Limb (tissue), 2 donors: ENCODE measurements around the gene UAP1L1.

Experiments
- DNase-seq, 2 donors: peaks; one replicate each; pipeline ENCODE4 v3.0.0-alpha.2; 2016; ENCODE audit errors: extremely low spot score in 2 of 2

The UAP1L1 gene

DNA sequence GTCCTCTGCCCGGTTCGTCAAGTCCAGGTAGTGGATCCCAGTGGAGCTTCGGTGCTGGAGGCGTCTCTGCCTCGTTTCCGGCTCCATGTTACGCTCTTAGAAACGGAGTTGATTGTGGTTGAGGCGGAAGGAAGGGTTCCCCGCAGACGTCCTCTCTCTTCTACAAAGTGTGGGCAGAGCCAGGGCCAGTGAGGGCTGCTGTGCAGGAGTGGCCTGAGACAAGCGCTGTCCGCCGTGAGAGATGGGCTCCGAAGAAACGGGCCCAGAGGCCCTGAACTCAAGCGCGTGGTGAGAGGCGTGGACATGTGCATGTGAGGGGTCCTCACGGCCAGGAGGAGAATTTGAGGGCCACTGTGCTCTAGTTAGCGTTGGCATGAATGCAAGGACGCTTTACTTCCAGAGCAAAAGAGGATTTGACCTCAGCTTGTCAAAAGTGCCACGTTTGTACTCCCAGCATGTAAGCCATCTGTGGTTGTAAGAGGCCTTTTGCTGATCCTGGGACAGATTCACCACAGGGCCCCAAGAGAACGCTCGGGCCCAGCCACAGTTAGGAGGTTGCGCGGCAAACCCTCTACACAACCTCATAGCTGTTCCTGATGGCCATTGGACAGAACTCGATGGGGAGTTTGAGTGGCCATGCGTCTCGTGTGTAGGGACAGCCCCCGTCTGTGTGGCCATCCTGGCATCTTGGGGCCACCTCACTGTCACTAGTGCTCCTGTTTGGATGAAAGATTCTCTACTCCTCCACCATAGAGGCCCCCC is 19.6 kb downstream of the UAP1L1 start:
- no peak for DNase-seq

DNA sequence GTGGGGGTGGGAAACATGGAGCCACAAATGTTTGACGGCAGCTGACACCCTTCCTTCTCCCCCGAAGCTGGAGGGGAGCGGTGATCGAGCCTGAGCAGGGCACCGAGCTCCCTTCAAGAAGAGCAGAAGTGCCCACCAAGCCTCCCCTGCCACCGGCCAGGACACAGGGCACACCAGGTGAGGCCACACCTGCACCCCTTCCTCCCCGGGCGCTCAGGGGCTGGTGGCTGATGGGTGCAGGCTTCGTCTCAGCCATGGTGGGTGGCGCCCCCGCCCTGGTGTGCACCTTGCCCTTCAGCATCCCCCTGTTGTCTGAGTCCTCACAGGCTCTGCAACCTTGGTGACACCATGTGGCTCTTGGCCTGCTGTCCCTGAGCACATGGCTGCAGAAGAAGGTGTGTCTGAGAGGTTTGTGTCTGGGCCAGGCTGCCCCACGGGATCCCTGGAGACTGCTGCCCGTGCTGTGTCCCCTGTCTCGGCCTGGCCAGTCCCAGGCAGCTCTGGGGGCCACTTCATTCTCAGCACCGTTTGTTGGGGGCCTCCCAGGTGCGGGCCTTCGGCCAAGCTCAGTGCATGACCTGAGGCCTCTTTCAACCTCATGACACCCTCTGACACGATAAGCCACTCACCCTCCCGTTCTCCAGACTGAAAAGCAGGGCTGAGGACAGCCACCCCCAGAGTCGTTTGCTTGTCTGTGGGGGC is 20.6 kb downstream of the UAP1L1 start:
- no peak for DNase-seq

DNA sequence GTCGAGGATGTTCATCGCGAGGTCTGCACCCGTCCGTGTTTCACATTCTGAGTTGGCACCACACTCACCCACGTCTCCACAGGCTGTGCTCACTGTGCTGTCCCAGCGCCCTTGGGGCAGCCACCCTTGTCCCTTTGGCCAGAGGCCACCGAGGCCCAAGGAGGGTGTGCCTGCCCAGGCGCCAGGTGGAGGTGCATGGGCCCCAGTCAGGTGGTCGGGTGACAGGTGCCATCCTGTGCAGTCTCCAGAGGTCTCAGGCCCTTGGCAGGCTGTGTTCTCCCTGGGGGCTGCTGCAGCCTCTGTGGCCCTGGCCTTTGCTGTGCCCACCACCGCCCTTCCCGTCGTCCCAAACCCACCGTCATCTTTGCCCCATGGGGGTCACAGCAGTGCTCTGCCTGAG is 21.9 kb downstream of the UAP1L1 start:
- DNase-seq = no peak

DNA sequence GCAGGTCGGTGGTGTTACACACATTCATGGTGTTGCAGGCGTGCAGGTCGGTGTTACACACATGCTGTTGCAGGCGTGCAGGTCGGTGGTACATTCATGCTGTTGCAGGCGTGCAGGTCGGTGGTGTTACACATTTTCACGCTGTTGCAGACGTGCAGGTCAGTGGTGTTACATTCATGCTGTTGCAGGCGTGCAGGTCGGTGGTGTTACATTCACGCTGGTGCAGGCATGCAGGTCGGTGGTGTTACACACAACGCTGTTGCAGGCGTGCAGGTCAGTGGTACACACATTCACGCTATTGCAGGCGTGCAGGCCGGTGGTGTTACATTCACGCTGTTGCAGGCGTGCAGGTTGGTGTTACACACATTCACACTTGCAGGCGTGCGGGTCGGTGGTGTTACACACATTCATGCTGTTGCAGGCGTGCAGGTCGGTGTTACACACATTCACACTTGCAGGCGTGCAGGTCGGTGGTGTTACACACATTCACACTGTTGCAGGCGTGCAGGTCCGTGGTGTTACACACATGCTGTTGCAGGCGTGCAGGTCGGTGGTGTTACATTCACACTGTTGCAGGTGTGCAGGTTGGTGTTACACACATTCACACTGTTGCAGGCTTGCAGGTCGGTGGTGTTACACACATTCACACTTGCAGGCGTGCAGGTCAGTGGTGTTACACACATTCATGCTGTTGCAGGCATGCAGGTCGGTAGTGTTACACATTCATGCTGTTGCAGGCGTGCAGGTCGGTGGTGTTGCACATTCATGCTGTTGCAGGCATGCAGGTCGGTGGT is 26.1 kb downstream of the UAP1L1 start:
- no peak for DNase-seq

DNA sequence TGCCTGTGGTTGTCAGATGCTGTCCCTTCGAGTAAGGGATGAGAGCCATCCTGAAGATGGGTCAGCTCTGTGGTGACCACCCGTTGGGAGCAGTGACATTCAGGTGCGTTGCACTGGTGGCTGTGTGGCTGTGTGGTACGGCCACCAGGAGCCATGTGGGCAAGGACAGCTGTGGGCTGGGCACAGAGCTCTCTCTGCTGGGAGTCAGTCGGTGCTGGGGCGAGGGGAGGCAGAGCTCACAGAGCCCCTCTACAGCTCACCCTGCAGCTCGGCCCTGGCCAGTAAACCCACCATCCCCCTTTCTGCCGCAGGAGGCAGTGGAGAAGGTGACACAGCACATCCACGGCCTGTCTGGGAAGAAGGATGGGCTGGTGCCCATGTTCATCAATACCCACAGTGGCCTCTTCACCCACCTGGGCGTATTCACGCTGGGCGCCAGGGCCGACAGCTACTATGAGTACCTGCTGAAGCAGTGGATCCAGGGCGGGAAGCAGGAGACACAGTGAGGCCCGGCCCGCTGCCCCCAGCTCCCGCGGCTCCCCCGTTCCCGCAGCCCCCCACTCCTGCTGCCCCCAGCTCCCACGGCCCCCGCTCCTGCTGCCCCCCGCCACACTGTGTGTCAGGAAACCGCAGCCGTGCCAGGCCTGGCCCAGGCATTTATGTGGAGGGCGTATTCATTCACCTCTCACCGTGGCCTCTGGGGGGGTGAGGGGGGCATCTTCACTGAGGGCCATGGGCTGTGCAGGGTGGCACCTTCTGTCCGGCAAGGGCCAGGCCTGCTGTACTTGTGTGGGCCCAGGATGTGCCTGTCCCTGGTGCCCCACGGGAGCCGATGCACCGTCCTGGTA is 28.7 kb downstream of the UAP1L1 start:
- DNase-seq = no peak

DNA sequence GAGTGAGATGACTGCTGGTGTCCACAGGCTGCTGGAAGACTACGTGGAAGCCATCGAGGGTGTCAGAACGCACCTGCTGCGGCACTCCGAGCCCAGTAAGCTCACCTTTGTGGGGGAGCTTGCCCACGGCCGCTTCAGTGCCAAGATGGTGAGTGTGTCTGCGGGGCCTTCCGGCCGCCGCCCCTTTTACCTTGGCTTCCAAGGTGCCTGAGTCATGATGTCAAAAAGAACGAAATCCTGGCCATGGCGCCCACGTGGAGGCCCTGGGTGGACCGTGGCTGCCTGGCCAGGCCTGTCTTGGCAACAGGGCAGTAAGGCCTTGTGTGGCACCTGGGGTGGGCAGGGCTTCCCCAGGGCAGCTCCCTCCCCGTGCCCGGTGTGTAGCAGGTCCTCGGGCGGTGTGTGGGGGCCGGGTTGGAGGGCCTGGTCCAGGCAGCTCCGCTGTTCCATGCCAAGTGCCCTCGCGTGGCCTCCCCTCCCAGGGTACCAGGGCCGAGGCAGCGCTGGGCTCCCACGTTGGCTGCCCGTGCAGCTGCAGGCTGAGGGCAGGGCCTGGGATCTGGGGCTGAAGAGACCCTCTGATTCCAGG is 29.4 kb downstream of the UAP1L1 start:
- DNase-seq = no peak

DNA sequence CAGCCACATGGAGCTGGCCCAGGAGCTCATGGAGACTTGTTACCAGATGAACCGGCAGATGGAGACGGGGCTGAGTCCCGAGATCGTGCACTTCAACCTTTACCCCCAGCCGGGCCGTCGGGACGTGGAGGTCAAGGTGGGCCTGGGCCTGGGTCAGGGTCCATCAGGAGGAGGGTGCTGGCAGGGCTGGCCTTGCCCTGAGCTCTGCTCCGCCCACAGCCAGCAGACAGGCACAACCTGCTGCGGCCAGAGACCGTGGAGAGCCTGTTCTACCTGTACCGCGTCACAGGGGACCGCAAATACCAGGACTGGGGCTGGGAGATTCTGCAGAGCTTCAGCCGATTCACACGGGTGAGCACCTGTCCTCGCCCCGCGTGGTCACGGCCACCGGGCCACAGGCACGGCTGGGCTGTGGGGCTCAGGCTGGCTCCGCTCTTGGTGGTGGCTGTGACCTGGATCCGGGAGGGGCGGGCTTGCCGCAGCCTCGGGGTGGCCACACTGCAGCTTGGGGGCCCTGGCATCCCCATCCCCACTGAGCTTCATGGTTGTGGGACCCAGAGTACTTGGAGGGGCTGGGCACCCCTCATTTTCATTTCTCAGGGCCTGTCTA is 30.1 kb downstream of the UAP1L1 start:
- no peak for DNase-seq

DNA sequence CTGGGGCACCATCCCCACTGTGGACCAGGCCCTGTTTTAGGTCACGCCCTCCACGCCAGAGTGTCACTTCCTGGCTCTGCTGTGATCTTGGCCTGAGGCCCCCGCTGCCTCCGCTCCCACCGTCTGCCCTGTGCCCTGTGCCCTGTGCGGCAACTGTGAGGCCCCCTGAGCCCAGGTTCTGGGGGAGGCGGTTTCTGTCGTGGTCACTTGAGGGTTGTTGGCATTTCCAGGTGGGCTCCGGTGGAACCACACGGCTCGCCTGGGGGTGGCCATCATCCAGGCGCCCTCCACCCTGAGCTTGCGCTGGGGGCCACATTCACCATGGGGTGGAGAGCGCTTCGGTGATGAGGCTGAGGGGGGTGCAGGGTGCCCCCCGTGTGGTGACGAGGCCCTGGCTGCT is 30.7 kb downstream of the UAP1L1 start:
- DNase-seq = no peak

DNA sequence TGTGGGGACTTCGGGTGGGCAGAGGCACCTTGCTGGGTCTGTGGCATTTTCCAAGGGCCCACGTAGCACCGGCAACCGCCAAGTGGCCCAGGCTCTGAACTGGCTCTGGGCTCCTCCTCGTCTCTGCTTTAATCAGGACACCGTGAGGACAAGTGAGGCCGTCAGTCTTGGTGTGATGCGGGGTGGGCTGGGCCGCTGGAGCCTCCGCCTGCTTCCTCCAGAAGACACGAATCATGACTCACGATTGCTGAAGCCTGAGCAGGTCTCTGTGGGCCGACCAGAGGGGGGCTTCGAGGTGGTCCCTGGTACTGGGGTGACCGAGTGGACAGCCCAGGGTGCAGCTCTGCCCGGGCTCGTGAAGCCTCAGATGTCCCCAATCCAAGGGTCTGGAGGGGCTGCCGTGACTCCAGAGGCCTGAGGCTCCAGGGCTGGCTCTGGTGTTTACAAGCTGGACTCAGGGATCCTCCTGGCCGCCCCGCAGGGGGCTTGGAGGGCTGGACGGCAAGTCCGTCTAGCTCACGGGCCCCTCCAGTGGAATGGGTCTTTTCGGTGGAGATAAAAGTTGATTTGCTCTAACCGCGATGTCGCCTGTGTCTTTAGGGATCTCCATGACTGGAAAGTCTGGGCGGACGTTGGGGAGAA is 31.4 kb downstream of the UAP1L1 start:
- DNase-seq = no peak

DNA sequence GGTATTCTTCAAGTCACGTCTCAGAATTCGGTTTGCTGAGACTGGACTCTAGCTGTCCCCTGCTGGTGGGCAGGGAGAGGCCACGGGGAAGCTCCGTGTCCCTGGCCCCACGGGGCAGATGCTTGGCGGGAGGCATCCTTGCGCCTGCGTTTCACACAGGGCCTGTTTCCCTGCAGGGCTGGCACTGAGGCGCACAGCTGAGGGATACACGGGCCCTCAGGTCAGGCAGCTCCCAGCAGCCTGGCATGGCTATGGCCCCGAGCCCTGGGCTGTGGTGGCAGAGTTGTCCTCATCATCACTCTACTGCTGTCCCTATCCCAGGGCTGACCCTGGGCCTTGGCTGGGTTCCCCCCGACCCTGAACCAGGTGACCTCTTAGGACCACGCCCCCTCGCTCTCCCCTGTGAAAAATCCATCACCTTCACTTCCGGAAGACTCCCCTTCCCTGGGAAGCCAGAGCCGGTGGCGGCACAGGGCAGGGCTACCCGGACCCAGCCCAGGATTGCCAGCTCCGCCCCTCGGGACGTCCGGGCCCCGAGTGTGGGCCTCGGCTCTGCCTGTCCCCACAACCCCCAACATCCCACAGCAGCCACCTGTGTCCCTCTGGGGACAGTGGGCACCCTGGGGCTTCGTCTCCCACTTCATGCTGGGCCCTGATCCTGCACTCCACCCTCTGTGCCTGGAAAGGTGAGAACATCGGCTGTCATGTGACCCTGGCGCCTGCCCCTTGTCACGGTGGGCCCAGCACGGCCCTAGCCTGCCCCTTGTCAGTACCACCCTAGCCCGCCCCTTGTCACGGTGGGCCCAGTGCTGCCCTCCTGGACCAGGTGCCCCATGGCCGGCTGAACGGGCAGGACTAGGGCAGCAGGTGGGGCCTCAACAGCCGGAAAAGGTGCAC is 32.2 kb downstream of the UAP1L1 start:
- no peak for DNase-seq

DNA sequence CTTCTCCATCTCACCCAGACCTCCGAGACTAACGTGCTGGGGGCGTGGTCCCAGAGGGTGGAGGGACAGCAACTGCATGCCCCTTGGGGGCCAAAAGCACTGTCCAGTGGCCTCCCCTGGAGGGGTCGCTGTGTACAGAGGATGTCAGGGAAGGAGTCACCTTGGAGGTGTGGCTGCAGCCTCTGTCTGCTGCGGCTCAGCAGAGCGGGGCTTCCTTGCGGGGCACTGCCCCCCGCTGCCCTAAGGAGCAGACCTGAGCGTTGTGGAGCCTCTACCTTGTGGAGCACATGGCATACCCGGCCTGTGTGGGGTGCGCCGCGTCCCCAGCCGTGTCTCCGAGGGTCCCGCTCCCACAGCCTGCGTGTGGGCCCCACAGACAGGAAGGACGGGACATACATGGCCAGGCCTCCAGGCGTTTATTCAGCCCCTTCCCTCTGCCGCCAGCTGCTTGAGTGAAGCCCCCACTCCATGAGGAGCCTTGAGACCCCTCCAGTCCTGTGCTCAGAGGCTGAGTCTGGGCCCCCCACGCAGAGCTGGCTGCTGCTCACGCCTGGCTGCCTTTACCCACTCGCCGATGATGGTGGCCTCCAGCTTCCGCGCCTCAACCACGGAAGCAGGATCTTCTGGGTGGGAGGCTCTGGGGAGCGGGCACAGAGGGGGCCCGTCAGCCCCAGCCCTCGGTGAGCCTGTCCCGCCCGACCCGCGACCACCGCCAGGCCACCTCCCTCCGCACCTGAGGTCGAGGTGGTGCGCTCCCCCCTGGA is 33.0 kb downstream of the UAP1L1 start:
- no peak for DNase-seq

DNA sequence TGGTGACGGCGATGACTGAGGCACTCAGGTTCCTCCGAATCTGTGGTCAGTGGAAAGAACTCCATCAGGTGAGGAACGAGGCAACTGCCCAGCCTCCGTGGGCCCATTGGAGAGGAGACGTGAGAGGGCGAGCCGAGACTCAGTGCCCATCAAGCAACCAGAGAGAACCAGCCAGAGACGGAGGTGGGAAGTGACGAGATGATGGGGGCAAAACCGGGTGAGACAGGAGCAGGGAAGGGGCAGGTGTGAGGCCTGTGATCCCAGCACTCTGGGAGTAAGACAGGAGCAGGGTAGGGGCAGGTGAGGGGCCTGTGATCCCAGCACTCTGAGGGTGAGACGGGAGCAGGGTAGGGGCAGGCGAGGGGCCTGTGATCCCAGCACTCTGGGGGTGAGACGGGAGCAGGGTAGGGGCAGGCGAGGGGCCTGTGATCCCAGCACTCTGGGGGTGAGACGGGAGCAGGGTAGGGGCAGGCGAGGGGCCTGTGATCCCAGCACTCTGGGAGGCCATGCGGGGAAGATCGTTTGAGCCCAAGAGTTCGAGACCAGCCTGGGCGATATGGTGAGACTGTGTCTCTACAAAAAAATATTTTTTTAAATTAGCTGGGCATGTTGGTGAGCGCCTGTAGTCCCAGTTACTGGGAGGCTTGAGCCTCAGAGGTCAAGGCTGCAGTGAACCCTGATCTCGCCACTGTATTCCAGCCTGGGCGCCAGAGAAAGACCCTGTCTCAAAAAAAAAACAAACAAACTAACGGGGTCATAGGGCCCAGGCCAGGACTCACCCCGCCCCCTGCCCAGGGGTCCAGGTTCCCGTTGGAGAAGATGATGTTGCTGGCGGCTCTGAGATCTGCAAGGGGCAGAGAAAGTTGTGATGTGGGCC is 33.8 kb downstream of the UAP1L1 start:
- DNase-seq = no peak

DNA sequence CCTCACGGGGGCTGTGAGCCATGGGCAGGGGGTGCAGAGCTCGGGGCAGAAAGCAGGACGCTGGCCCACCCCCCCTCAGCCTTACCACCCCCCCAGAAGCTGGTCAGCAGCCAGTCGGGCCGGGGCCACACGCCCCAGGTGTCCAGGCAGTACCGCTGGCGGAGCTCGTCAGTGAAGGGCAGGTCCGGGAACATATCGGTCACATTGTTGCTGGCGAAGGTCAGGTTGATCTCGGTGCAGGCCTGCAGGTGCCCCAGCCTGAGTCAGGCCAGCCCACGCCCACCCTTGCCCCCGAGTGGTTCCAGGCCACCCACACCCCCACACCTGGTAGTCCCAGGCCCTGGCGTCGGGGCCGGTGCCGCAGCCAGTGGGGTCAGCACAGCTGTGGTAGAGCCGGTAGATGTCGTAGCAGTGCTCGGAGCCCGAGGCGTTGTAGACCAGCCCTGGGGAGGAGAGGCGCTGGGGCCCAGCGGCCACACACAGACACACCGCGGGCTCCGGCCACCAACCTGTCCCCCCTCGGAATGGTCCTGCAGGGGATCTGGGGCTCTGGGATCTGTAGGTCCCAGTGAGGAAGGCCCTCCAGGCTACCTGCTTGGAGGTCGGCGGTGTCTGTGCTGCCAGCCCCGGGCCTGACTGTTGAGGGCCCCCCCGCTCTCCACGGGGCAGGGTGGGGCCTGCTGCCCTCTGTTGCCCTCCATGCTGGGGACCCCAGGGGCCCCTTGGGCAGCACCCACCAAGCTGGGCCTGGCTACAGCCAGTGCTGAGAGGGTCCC is 34.7 kb downstream of the UAP1L1 start:
- DNase-seq = no peak

DNA sequence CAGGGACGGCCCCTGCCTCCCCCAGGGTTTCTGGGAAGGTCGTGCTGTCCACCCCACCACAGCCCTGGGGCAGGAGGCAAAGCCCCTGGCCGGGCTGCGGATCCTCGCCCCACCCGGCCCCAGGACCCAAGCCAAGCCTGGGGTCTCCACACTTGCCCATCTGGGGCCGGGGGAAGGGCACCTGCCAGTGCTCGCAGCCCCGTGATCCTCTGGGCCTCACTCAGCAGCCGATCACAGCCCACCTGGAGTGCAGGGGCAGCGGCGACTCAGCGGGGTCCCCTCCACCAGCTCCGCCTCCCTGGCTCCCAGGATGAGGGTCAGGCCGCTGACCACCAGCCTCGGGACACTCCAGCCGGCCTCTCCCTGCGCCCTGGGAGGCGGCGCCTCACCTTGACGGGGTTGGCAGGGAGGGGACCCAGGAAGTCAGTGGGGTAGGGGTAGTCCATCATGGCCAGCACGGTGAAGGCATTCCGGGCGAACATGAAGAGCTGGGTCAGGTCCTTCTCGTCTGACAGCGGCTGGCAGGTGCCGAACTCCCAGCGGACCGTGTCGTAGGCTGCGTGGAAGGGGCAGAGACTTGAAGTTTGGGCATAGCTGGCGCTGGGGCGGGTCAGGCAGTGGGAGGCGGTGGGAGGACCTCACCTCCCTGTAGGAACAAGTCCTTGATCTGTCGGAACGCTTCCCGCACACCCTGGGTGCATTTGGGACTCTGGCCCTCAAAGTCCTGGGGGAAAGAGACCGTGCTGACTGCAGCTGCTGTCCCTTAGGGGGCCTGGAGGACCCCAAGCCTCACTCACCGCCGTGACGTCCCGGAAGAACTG is 35.5 kb downstream of the UAP1L1 start:
- DNase-seq = no peak

DNA sequence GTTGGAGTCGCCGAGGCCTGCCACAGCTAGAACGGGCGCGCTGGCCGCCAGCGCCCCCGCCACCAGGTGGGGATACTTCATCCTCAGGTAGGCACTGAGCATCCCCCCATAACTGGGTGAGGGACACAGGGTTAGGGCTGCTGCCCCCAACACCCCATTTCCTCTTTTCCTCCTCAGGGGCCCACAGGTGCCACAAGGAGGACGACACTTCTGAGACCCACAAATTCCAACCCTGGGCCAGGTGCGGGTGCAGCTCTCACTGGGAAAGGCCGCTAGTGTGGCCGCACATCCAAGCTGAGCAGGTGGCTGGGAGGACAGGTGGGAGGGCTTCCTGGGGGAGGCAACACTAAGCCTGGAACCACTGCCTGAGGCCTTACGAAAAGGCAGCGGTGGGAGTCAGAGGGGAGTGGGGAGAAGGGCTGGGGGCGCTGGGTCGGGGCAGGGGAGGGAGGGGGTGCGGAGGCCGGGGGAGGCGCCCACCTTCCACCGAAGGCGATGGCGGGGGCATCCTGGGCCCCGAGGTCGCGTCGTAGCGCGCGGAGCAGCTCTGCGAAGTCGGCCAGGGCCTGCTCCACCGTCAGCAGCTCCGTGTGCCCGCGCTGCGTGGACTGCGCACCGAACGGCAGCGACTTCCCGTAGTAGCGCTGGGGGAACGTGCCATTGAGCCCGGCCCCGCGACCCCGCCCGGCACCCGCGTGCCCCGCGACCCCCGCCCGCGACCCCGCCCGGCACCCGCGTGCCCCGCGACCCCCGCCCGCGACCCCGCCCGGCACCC is 36.3 kb downstream of the UAP1L1 start:
- DNase-seq = no peak
